Kidney tubule cell (primary cell): ENCODE results near the gene LCNL1.
A peak's percentile ranks its signal among the peaks of the same experiment; 100 is the strongest.

ENCODE experiments used
- DNase-seq: peaks from one replicate; pipeline ENCODE4 v3.0.0-alpha.2; 2018; ENCODE audit warnings: low spot score

Gene LCNL1

GRCh38 chr9:136960212-136960937, 22.4 kb upstream of the LCNL1 start:
- no peak for DNase-seq

- DNase-seq, result no peak
These were observed 21.9 kb upstream of the LCNL1 start for GRCh38 chr9:136960938-136961275.

GRCh38 chr9:136961279-136962065, 21.3 kb upstream of the LCNL1 start:
- DNase-seq, result no peak

- DNase-seq, result no peak
These were observed 20.6 kb upstream of the LCNL1 start for GRCh38 chr9:136962163-136962562.

GRCh38 chr9:136962701-136963248, 20.0 kb upstream of the LCNL1 start:
- DNase-seq, result no peak

- no peak for DNase-seq
These were observed 19.5 kb upstream of the LCNL1 start for GRCh38 chr9:136963341-136963740.

- DNase-seq, result no peak
These were observed 19.0 kb upstream of the LCNL1 start for GRCh38 chr9:136963751-136964150.

GRCh38 chr9:136964171-136964689, 18.6 kb upstream of the LCNL1 start:
- DNase-seq, result no peak

- no peak for DNase-seq
These were observed 17.9 kb upstream of the LCNL1 start for GRCh38 chr9:136964833-136965422.

GRCh38 chr9:136965771-136966484, 16.9 kb upstream of the LCNL1 start:
- DNase-seq, result no peak

- DNase-seq, result no peak
These were observed 14.3 kb upstream of the LCNL1 start for GRCh38 chr9:136968333-136969127.

GRCh38 chr9:136969150-136969549, 13.6 kb upstream of the LCNL1 start:
- DNase-seq, result no peak

GRCh38 chr9:136969774-136970173, 13.0 kb upstream of the LCNL1 start:
- no peak for DNase-seq

- no peak for DNase-seq
These were observed 12.4 kb upstream of the LCNL1 start for GRCh38 chr9:136970361-136970760.

- DNase-seq, result no peak
These were observed 11.0 kb upstream of the LCNL1 start for GRCh38 chr9:136971746-136972145.

GRCh38 chr9:136972335-136972734, 10.5 kb upstream of the LCNL1 start:
- DNase-seq, result no peak

GRCh38 chr9:136972743-136973142, 10.1 kb upstream of the LCNL1 start:
- DNase-seq, result no peak

GRCh38 chr9:136973618-136974617, 8.9 kb upstream of the LCNL1 start:
- DNase-seq, result no peak

GRCh38 chr9:136974817-136975535, 7.8 kb upstream of the LCNL1 start:
- peak; percentile 29 for DNase-seq
